ENCODE data around the gene ZNF644.

ZNF644 gene

DNA sequence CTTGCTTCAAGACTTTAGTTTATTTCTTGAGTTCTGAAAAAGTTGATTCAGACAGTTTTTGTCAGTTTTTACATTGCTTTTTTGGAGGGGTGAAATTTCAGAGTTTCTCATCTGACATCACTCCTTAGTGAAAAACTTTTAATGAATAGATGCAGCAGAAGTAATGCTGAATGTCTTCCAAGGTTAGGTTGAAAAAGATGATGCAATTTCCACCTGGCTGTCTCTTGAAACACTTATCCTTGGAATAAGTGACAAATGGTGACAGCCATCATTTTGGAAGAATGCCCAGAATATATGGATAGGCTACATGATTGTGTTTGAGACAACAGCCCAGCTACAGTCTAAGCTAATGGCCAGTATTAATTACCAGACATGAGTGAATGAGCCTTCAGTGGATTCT lies 140.8 kb downstream of the ZNF644 start:
- Histone ChIP-seq H3K36me3 (ENCODE audit: control insufficient read depth in 2 of 2, insufficient read depth in 2 of 2, low read length in 2 of 2) (no peaks in the 10 kb centered on the region), H3K4me1 (ENCODE audit: control insufficient read depth in 2 of 2, insufficient read depth in 2 of 2, low read length in 2 of 2) (no peaks in the 10 kb centered on the region), H3K27me3 (ENCODE audit: control insufficient read depth in 2 of 2, insufficient read depth in 2 of 2, low read length in 2 of 2) (no peaks in the 10 kb centered on the region)

DNA sequence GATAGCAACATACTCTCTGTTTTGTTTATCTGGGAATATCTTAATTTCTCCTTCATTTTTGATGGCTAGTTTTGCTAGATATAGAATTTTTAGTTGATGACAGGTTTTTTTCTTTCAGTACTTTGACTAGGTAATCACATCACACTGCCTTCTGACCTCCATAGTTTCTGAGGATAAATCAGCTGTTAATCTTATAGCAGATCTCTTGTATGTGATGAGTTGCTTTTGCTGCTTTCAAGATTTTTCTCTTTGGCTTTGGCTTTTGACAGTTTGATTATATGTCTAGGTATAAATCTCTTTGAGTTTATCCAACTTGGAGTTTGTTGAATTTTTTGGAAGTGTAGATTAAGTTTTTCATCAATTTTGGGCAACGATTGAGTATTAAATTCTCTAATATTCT lies 142.6 kb downstream of the ZNF644 start:
- no peak overlapping the region for H3K9ac ChIP-seq (ENCODE audit: low read depth in 1 of 2, low read length in 2 of 2)
- H3K36me3 ChIP-seq (ENCODE audit: control insufficient read depth in 2 of 2, insufficient read depth in 2 of 2, low read length in 2 of 2): no peaks in the 10 kb centered on the region
- H3K27me3 ChIP-seq (ENCODE audit: control insufficient read depth in 2 of 2, insufficient read depth in 2 of 2, low read length in 2 of 2): no peaks in the 10 kb centered on the region
- no peaks in the 10 kb centered on the region for H3K4me1 ChIP-seq (ENCODE audit: control insufficient read depth in 2 of 2, insufficient read depth in 2 of 2, low read length in 2 of 2)
- no peak overlapping the region for H3K4me3 ChIP-seq (ENCODE audit: low read length in 2 of 2)
- no peak overlapping the region for H3K27ac ChIP-seq (ENCODE audit: low read depth in 2 of 2, low read length in 2 of 2)
- peaks cover 14 to 19% of the 10 kb centered on the region in 2 donors for H3K9me3 ChIP-seq (ENCODE audit: control insufficient read depth in 2 of 2, low read length in 2 of 2)

More for the DNA sequence above, 140.8 kb downstream of the ZNF644 start:
- H3K27ac ChIP-seq (ENCODE audit: low read depth in 2 of 2, low read length in 2 of 2): no peak overlapping the region
- peaks cover 14 to 19% of the 10 kb centered on the region in 2 donors for H3K9me3 ChIP-seq (ENCODE audit: control insufficient read depth in 2 of 2, low read length in 2 of 2)
- H3K9ac ChIP-seq (ENCODE audit: low read depth in 1 of 2, low read length in 2 of 2): no peak overlapping the region
- no peak overlapping the region for H3K4me3 ChIP-seq (ENCODE audit: low read length in 2 of 2)

DNA sequence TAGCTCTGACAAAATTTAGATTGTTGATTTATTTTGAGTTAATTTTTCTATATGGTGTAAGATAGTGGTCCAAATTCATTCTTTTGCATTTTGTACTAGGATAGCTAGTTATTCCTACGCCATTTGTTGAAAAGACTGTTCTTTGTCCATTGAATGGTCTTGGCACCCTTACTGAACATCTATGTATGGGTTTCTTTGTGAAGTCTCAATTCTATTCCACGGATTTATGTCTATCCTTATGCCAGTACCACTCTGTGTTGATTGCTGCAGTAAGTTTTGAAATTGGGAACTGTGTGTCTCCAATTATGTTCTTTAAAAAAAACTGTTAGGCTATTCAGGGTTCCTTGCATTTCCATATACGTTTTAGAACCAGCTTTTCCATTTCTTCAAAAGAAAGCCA lies 145.7 kb downstream of the ZNF644 start:
- Histone ChIP-seq H3K9ac (ENCODE audit: low read depth in 1 of 2, low read length in 2 of 2) (no peak overlapping the region), H3K36me3 (ENCODE audit: control insufficient read depth in 2 of 2, insufficient read depth in 2 of 2, low read length in 2 of 2) (no peaks in the 10 kb centered on the region), H3K27me3 (ENCODE audit: control insufficient read depth in 2 of 2, insufficient read depth in 2 of 2, low read length in 2 of 2) (no peaks in the 10 kb centered on the region)

More for the DNA sequence above, 145.7 kb downstream of the ZNF644 start:
- Histone ChIP-seq H3K4me3 (ENCODE audit: low read length in 2 of 2) (no peak overlapping the region), H3K9me3 (ENCODE audit: control insufficient read depth in 2 of 2, low read length in 2 of 2) (peaks cover 14% of the 10 kb centered on the region in 2 donors), H3K27ac (ENCODE audit: low read depth in 2 of 2, low read length in 2 of 2) (no peak overlapping the region), H3K4me1 (ENCODE audit: control insufficient read depth in 2 of 2, insufficient read depth in 2 of 2, low read length in 2 of 2) (no peaks in the 10 kb centered on the region)
